ENCODE data around the gene SRSF4.
"Not testable (repeated sequence)": the region's sequence is repeated elsewhere in the genome, so short reads cannot be mapped to it uniquely, and the experiment has no call there.

The SRSF4 gene

DNA sequence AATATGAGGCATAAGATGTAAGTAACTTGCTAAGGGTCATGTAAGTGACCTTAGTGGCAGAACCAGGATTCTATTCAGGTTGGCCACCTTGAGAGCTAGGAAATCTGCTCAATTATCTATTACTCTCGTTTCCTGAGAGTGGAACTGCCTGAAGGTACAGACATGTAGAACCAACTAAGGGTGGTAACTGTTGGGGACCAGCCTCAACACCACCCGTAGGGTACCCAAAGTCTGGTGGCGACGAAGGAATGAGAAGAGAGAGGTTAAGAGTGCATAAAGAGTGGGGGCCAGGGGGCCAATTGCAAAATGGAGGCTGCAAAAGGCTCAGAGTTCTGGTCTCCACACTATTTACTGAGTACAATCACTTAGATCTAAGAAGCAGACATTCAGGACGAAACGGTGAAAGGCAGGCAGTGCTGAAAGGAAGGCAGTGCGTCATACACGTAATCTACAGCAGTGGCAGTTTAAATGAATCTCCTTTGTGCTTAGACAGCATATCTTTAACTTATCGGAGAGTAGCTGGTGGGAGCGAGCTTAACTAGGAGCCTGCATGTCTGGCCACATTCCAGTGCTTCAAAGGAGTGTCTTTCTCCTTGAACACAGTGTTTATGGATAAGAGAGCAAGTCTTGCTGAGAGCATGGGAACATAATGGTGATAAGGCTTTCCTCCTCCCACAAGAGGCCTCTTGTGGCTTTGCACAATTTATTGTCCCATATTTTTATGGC is 25.0 kb downstream of the SRSF4 start:
- peak; percentile 92 for DNase-seq (ENCODE audit: low read depth)
- H3K4me3 ChIP-seq (ENCODE audit: low read length) = no peak overlapping the region
- no peak for TF ChIP-seq CTCF (conservative IDR thresholded peaks at IDR 0.05; ENCODE audit: low read depth, low read length)

DNA sequence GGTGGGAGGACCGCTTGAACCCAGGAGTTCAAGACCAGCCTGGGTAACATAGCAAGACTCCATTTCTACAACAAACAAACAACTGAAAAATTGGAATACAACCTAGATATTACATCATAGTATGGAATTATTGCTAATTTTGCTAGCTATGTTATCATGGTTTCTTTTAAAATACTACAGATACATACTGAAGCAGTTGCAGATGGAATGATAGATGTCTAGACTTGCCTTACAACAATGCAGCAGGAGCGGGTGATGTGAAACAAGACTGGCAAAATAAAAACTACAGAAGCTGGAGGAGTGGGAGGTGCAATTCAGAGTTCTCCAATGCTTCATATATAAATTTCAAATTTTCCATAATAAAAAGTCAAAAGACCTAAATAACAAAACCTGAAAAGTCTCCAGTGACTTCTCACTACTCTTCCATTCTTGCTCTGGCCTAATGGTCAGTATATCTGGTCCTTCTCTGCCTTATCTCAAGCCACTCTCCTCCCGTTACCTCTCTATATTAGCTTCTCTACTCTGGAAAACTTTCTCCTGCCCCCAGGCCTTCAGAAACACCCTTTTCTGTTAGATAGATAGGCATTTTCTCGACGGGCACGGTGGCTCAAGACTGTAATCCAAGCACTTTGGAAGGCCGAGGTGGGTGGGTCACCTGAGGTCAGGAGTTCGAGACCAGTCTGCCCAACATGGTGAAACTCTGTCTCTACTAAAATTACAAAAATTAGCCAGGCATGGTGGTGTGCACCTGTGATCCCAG is 29.5 kb downstream of the SRSF4 start:
- no peak for TF ChIP-seq CTCF (conservative IDR thresholded peaks at IDR 0.05; ENCODE audit: low read depth, low read length)

GRCh38 chr1:29150346-29150745 is 31.4 kb downstream of the SRSF4 start:
- H3K4me3 ChIP-seq (ENCODE audit: low read length); DNase-seq (ENCODE audit: low read depth): not testable (repeated sequence)

More for the DNA sequence above, 29.5 kb downstream of the SRSF4 start:
- H3K4me3 ChIP-seq (ENCODE audit: low read length) = no peak overlapping the region
- no peak for DNase-seq (ENCODE audit: low read depth)

GRCh38 chr1:29148656-29149491 is 32.8 kb downstream of the SRSF4 start:
- no peak for DNase-seq (ENCODE audit: low read depth)
- no peak overlapping the region for H3K4me3 ChIP-seq (ENCODE audit: low read length)
- no peak for TF ChIP-seq CTCF (conservative IDR thresholded peaks at IDR 0.05; ENCODE audit: low read depth, low read length)

- TF ChIP-seq CTCF (conservative IDR thresholded peaks at IDR 0.05; ENCODE audit: low read depth, low read length) = no peak
- DNase-seq (ENCODE audit: low read depth) = no peak
- H3K4me3 ChIP-seq (ENCODE audit: low read length) = no peak overlapping the region
Measured at GRCh38 chr1:29145739-29146437, 35.8 kb downstream of the SRSF4 start.

- TF ChIP-seq CTCF (conservative IDR thresholded peaks at IDR 0.05; ENCODE audit: low read depth, low read length) = no peak
- H3K4me3 ChIP-seq (ENCODE audit: low read length) = no peak overlapping the region
- DNase-seq (ENCODE audit: low read depth) = no peak
Measured at GRCh38 chr1:29144178-29144577, 37.5 kb downstream of the SRSF4 start.

GRCh38 chr1:29142714-29143113 is 39.0 kb downstream of the SRSF4 start:
- no peak for TF ChIP-seq CTCF (conservative IDR thresholded peaks at IDR 0.05; ENCODE audit: low read depth, low read length)
- no peak for DNase-seq (ENCODE audit: low read depth)

More at GRCh38 chr1:29142714-29143113, 39.0 kb downstream of the SRSF4 start:
- H3K4me3 ChIP-seq (ENCODE audit: low read length) = no peak overlapping the region
